HG03196 (cell line): ENCODE data around the gene ZNF280A.

Source experiments
- ATAC-seq: cut with Tn5 transposase; IDR thresholded peaks from one replicate; pipeline ENCODE4 v1.9.1; 2021; ENCODE audit not compliant: unreplicated experiment

Gene ZNF280A

GRCh38 chr22:22520020-22520656, at the start of gene ZNF280A:
ZNF280A (minus strand) TSS chr22:22520270; CDS start chr22:22515630, 4,640 bp downstream.
- ATAC-seq, result no peak

GRCh38 chr22:22569218-22569617, 49.1 kb upstream of the ZNF280A start:
- no peak for ATAC-seq

- no peak for ATAC-seq
Measured at GRCh38 chr22:22565981-22566380, 45.9 kb upstream of the ZNF280A start.

GRCh38 chr22:22558972-22559603, 39.0 kb upstream of the ZNF280A start, which contains the start of gene PRAME:
PRAME (minus strand) TSS chr22:22559265; CDS start chr22:22556832, 2,433 bp downstream.
- no peak for ATAC-seq

- no peak for ATAC-seq
Measured at GRCh38 chr22:22558071-22558971, 38.3 kb upstream of the ZNF280A start.

GRCh38 chr22:22556995-22557925, 37.2 kb upstream of the ZNF280A start:
- no peak for ATAC-seq

- no peak for ATAC-seq
Measured at GRCh38 chr22:22556578-22556977, 36.5 kb upstream of the ZNF280A start.

GRCh38 chr22:22555596-22555995, 35.5 kb upstream of the ZNF280A start:
- no peak for ATAC-seq

GRCh38 chr22:22554587-22555284, 34.7 kb upstream of the ZNF280A start:
- ATAC-seq, result no peak

- ATAC-seq, result no peak
Measured at GRCh38 chr22:22553735-22554586, 33.9 kb upstream of the ZNF280A start.

- ATAC-seq, result no peak
Measured at GRCh38 chr22:22553141-22553540, 33.1 kb upstream of the ZNF280A start.

GRCh38 chr22:22552630-22553029, 32.6 kb upstream of the ZNF280A start:
- no peak for ATAC-seq

- ATAC-seq, result no peak
Measured at GRCh38 chr22:22550789-22551434, 30.8 kb upstream of the ZNF280A start.

- no peak for ATAC-seq
Measured at GRCh38 chr22:22548910-22549309, 28.8 kb upstream of the ZNF280A start.

- no peak for ATAC-seq
Measured at GRCh38 chr22:22548317-22548716, 28.2 kb upstream of the ZNF280A start.

GRCh38 chr22:22547692-22548300, 27.7 kb upstream of the ZNF280A start:
- ATAC-seq, result no peak

GRCh38 chr22:22547226-22547625, 27.2 kb upstream of the ZNF280A start:
- no peak for ATAC-seq

GRCh38 chr22:22546490-22546889, 26.4 kb upstream of the ZNF280A start:
- ATAC-seq, result no peak
